CD14-positive monocyte (primary cell): Measurements from ENCODE around the gene ARHGEF9. TPM values are rescaled to one million over a fixed set of nuclear protein-coding genes. Genes with fewer than 3 reads are reported as not detected.

Experiments
- DNase-seq, 3 donors: peaks; one replicate each; pipeline ENCODE4 v3.0.0-alpha.2; 2011 to 2022
- H2AFZ ChIP-seq: 2 replicates; pipeline ENCODE4 v1.6.0; 2012; ENCODE audit warnings: mild to moderate bottlenecking, low read depth, low read length, inconsistent platforms; ENCODE audit not compliant: insufficient read depth, poor library complexity, severe bottlenecking
- H3K27ac ChIP-seq, 2 donors: 1 replicate in 1 of 2; 2 replicates in 1 of 2; pipeline ENCODE4 v1.5.1; 2012 to 2013; ENCODE audit warnings: low read length in 2 of 2, control low read depth in 1 of 2, inconsistent platforms in 1 of 2, low read depth in 1 of 2, mild to moderate bottlenecking in 1 of 2
- H3K27me3 ChIP-seq, 2 donors: one replicate each; pipeline versions ENCODE4 v1.6.0 to v1.6.1; 2011 to 2013; ENCODE audit warnings: low read length in 2 of 2; ENCODE audit not compliant: control insufficient read depth in 2 of 2, insufficient read depth in 2 of 2
- H3K36me3 ChIP-seq, 2 donors: replicated peaks in 1 of 2; 1 replicate in 1 of 2; 2 replicates in 1 of 2; pipeline versions ENCODE4 v1.5.1 to v1.6.1; 2012 to 2013; ENCODE audit warnings: low read length in 2 of 2, control low read depth in 1 of 2, inconsistent platforms in 1 of 2, mild to moderate bottlenecking in 1 of 2; ENCODE audit not compliant: insufficient read depth in 2 of 2, control insufficient read depth in 1 of 2
- H3K4me1 ChIP-seq, 2 donors: 1 replicate in 1 of 2; 2 replicates in 1 of 2; pipeline versions ENCODE4 v1.5.1 to v1.6.1; 2012 to 2013; ENCODE audit warnings: low read length in 2 of 2, control low read depth in 1 of 2, inconsistent platforms in 1 of 2, mild to moderate bottlenecking in 1 of 2, moderate library complexity in 1 of 2; ENCODE audit not compliant: insufficient read depth in 2 of 2, control insufficient read depth in 1 of 2
- H3K4me2 ChIP-seq: replicated peaks from 2 replicates; pipeline ENCODE3; 2012; ENCODE audit warnings: low read length, moderate library complexity, mild to moderate bottlenecking; ENCODE audit not compliant: poor library complexity, severe bottlenecking; ENCODE audit errors: extremely low read depth
- H3K4me3 ChIP-seq, 3 experiments: fragments of 200-600 bp in 1 of 3; sonication (generic) in 1 of 3; replicated peaks in 1 of 3; 1 replicate in 2 of 3; 2 replicates in 1 of 3; pipeline ENCODE4 v1.5.1; 2011 to 2013; ENCODE audit warnings: low read length in 3 of 3, mild to moderate bottlenecking in 3 of 3, control low read depth in 2 of 3, low read depth in 2 of 3, inconsistent platforms in 1 of 3, moderate library complexity in 1 of 3
- H3K79me2 ChIP-seq: 2 replicates; pipeline ENCODE4 v1.6.0; 2012; ENCODE audit warnings: mild to moderate bottlenecking, control low read depth, inconsistent platforms, low read length, moderate library complexity; ENCODE audit not compliant: insufficient read depth
- H3K9ac ChIP-seq: 2 replicates; pipeline ENCODE4 v1.6.0; 2017; ENCODE audit warnings: low read length, mild to moderate bottlenecking; ENCODE audit not compliant: insufficient read depth, poor library complexity, severe bottlenecking
- H3K9me3 ChIP-seq, 2 donors: replicated peaks in 1 of 2; 1 replicate in 1 of 2; 2 replicates in 1 of 2; pipeline versions ENCODE4 v1.5.1 to v1.6.1; 2012 to 2013; ENCODE audit warnings: low read length in 2 of 2, control low read depth in 1 of 2; ENCODE audit not compliant: control insufficient read depth in 1 of 2, insufficient read depth in 1 of 2
- H4K20me1 ChIP-seq: 2 replicates; pipeline ENCODE4 v1.6.0; 2012; ENCODE audit warnings: mild to moderate bottlenecking, low read length, control low read depth, moderate library complexity; ENCODE audit not compliant: insufficient read depth
- H3K27ac Mint-ChIP-seq, 7 donors: one replicate each; pipeline ENCODE4 v1.8.0; 2020; ENCODE audit warnings: mild to moderate bottlenecking in 7 of 7, mixed read lengths in 7 of 7, moderate library complexity in 6 of 7, inconsistent platforms in 2 of 7
- H3K27me3 Mint-ChIP-seq, 3 donors: one replicate each; pipeline ENCODE4 v1.8.0; 2021 to 2022; ENCODE audit warnings: low read depth in 3 of 3, mild to moderate bottlenecking in 3 of 3, mixed read lengths in 3 of 3, moderate library complexity in 3 of 3, inconsistent platforms in 1 of 3
- H3K36me3 Mint-ChIP-seq, 2 donors: one replicate each; pipeline ENCODE4 v1.8.0; 2020; ENCODE audit warnings: mixed read lengths in 2 of 2, inconsistent platforms in 1 of 2, mild to moderate bottlenecking in 1 of 2
- H3K4me1 Mint-ChIP-seq: one replicate; pipeline ENCODE4 v1.8.0; 2020; ENCODE audit warnings: mild to moderate bottlenecking, mixed read lengths
- H3K4me3 Mint-ChIP-seq, 2 donors: one replicate each; pipeline ENCODE4 v1.8.0; 2020; ENCODE audit warnings: mild to moderate bottlenecking in 2 of 2, mixed read lengths in 2 of 2, moderate library complexity in 1 of 2
- H3K9me3 Mint-ChIP-seq, 7 donors: one replicate each; pipeline ENCODE4 v1.8.0; 2020 to 2022; ENCODE audit warnings: mixed read lengths in 7 of 7, mild to moderate bottlenecking in 6 of 7, moderate library complexity in 6 of 7, inconsistent platforms in 2 of 7
- CTCF ChIP-seq: fragments of 200-600 bp; IDR thresholded peaks from one replicate; pipeline ENCODE4 v1.8.0; 2022; ENCODE audit warnings: antibody characterized with exemption, mild to moderate bottlenecking
- WGBS: methylation state at CpG from one replicate; pipeline ENCODE4 v1.1.5; 2013; ENCODE audit warnings: missing lambda C conversion rate; ENCODE audit not compliant: insufficient coverage; 5-methylcytosine and 5-hydroxymethylcytosine counted together
- intact Hi-C, 2 donors: fragments of 100-400 bp; cut with micrococcal nuclease; formaldehyde crosslinking; loops; one replicate each; pipeline versions ENCODE4 v1.15.0 to v1.15.1; 2023
- polyA plus RNA-seq, 3 donors: library from polyadenylated mRNA; depleted of rRNA in 1 of 3; unstranded in 2 of 3; stranded (reverse) in 1 of 3; fragments of 300-500 nt in 2 of 3; fragments of >200 nt in 1 of 3; fragmentation: Illumina TruSeq in 2 of 3; gene quantifications; 1 replicate in 2 of 3; 2 replicates in 1 of 3; pipeline ENCODE4 v1.2.3, GENCODE V29; 2012 to 2021

ARHGEF9 gene
- polyA plus RNA-seq, 3 donors, result 0.84 to 5.5 (median 2.6) TPM

DNA sequence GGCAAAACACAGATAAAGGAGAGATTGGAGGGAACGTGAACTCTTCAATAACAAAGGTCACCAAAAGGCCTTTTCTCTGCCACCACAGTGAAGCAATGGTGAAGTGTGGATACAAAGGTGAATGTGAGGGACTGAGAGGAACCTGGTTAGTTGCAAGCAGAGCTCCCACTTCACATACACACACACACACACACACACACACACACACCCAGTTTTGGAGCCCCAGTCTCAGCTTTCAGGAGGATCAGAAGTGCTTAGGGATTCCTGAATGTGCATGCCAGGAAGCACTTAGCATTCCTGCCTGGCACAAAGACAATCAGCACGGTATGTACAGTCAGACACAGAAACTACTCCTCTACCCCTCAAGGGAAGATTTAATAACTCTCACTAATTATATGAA, 71.5 kb downstream of the ARHGEF9 start:
- intact Hi-C loops, result no loop called here
- H3K27me3 Mint-ChIP-seq, result peaks cover 0 to 4% (median 0%) of the 10 kb centered on the region in 3 donors
- no peak for DNase-seq
- no peaks in the 10 kb centered on the region for H3K27me3 ChIP-seq
- H2AFZ ChIP-seq, result no peak overlapping the region
- H3K4me1 Mint-ChIP-seq, result no peaks in the 10 kb centered on the region
- no peaks in the 10 kb centered on the region for H3K79me2 ChIP-seq
- H3K27ac ChIP-seq, result no peak overlapping the region
- no peaks in the 10 kb centered on the region for H3K4me1 ChIP-seq
- H3K4me2 ChIP-seq, result no peak overlapping the region
- no peak overlapping the region for H3K27ac Mint-ChIP-seq
- H3K4me3 ChIP-seq, result no peak overlapping the region
- TF ChIP-seq CTCF, result no peak
- peaks cover 0 to 2% (median 0%) of the 10 kb centered on the region in 7 donors for H3K9me3 Mint-ChIP-seq
- no peaks in the 10 kb centered on the region for H3K36me3 ChIP-seq
- H3K4me3 Mint-ChIP-seq, result no peak overlapping the region
- H3K36me3 Mint-ChIP-seq, result peaks cover 3 to 25% of the 10 kb centered on the region in 2 donors
- WGBS, result no CpG with 5 or more reads among the region's 2 CpGs
- no peaks in the 10 kb centered on the region for H4K20me1 ChIP-seq
- H3K9me3 ChIP-seq, result no peaks in the 10 kb centered on the region
- H3K9ac ChIP-seq, result no peak overlapping the region

- no peak for TF ChIP-seq CTCF
- DNase-seq, result no peak
- Histone ChIP-seq H2AFZ (no peak overlapping the region), H3K4me1 (no peaks in the 10 kb centered on the region), H3K27ac (no peak overlapping the region), H3K27me3 (no peaks in the 10 kb centered on the region), H3K4me2 (no peak overlapping the region), H3K9me3 (no peaks in the 10 kb centered on the region), H4K20me1 (no peaks in the 10 kb centered on the region), H3K4me3 (no peak overlapping the region), H3K36me3 (peaks cover 9 to 12% of the 10 kb centered on the region in 2 donors), H3K9ac (no peak overlapping the region), H3K79me2 (no peaks in the 10 kb centered on the region)
- intact Hi-C loops, result no loop called here
- WGBS, result no CpG with 5 or more reads among the region's 2 CpGs
- Mint-ChIP-seq H3K4me3 (no peak overlapping the region), H3K9me3 (peaks cover 0 to 5% (median 0%) of the 10 kb centered on the region in 7 donors), H3K27ac (no peak overlapping the region), H3K27me3 (peaks cover 0 to 2% (median 0%) of the 10 kb centered on the region in 3 donors), H3K4me1 (no peaks in the 10 kb centered on the region), H3K36me3 (peaks cover 15 to 24% of the 10 kb centered on the region in 2 donors)
These were observed 76.2 kb downstream of the ARHGEF9 start for GRCh38 chrX:63708801-63709200.
